ENCODE results near the gene PRAMEF18. TPM values are rescaled to one million over a fixed set of nuclear protein-coding genes. Genes with fewer than 3 reads are reported as not detected.
"Not testable (repeated sequence)": the region's sequence is repeated elsewhere in the genome, so short reads cannot be mapped to it uniquely, and the experiment has no call there.

PRAMEF18 gene
- total RNA-seq, 4 donors from 2014 or later: not detected

- not testable (repeated sequence) for H3K36me3 ChIP-seq, H3K4me3 ChIP-seq, H3K9me3 ChIP-seq, ATAC-seq, H3K27ac ChIP-seq, H3K4me1 ChIP-seq
- WGBS, 2 donors (ENCODE audit: low coverage in 1 of 2): 71 to 87% methylated on average over 5 of the region's 5 CpGs
- peaks cover 25% of the 10 kb centered on the region for H3K27me3 ChIP-seq
Observed at GRCh38 chr1:13230096-13230495, 4.1 kb upstream of the PRAMEF18 start.

- WGBS, 2 donors (ENCODE audit: low coverage in 1 of 2): 66% methylated on average over 5 to 7 of the region's 7 CpGs
- H3K36me3 ChIP-seq: no peaks in the 10 kb centered on the region
- no peaks in the 10 kb centered on the region for H3K9me3 ChIP-seq
- no peak for ATAC-seq
- H3K4me3 ChIP-seq: no peak overlapping the region
- peak in 1 of 4 experiments; percentile 19 for TF ChIP-seq CTCF (IDR thresholded peaks at IDR 0.05)
- TF ChIP-seq EP300 (IDR thresholded peaks at IDR 0.05): no peak
- H3K27ac ChIP-seq: no peak overlapping the region
- H3K4me1 ChIP-seq: no peaks in the 10 kb centered on the region
- H3K27me3 ChIP-seq: peaks cover 30% of the 10 kb centered on the region
Observed at GRCh38 chr1:13228343-13228781, 2.4 kb upstream of the PRAMEF18 start.

- not testable (repeated sequence) for H3K4me1 ChIP-seq, H3K4me3 ChIP-seq, H3K27ac ChIP-seq, ATAC-seq, H3K9me3 ChIP-seq, H3K36me3 ChIP-seq
- 84 to 86% methylated on average over 8 of the region's 8 CpGs for WGBS, 2 donors (ENCODE audit: low coverage in 1 of 2)
- H3K27me3 ChIP-seq: peaks cover 30% of the 10 kb centered on the region
Observed at GRCh38 chr1:13227271-13228055, 1.5 kb upstream of the PRAMEF18 start.

GRCh38 chr1:13224480-13225060 is 1.4 kb downstream of the PRAMEF18 start:
- H3K27ac ChIP-seq: no peak overlapping the region
- no peak overlapping the region for H3K4me3 ChIP-seq
- H3K9me3 ChIP-seq: no peaks in the 10 kb centered on the region
- peaks cover 18% of the 10 kb centered on the region for H3K27me3 ChIP-seq
- TF ChIP-seq CTCF (IDR thresholded peaks at IDR 0.05): no peak
- TF ChIP-seq POLR2AphosphoS5 (IDR thresholded peaks at IDR 0.05): no peak
- TF ChIP-seq POLR2A (IDR thresholded peaks at IDR 0.05): no peak
- TF ChIP-seq EP300 (IDR thresholded peaks at IDR 0.05): no peak
- no peaks in the 10 kb centered on the region for H3K36me3 ChIP-seq
- no peaks in the 10 kb centered on the region for H3K4me1 ChIP-seq
- WGBS, 2 donors (ENCODE audit: low coverage in 1 of 2): 64 to 81% methylated on average over 5 of the region's 5 CpGs
- ATAC-seq: no peak

GRCh38 chr1:13222788-13223187 is 3.2 kb downstream of the PRAMEF18 start:
- H3K9me3 ChIP-seq, ATAC-seq, H3K27ac ChIP-seq, H3K36me3 ChIP-seq, H3K4me3 ChIP-seq, H3K4me1 ChIP-seq: not testable (repeated sequence)
- no CpG with 5 or more reads among the region's 4 CpGs for WGBS, 2 donors (ENCODE audit: low coverage in 1 of 2)
- H3K27me3 ChIP-seq: peaks cover 17% of the 10 kb centered on the region

GRCh38 chr1:13219203-13219602 is 6.8 kb downstream of the PRAMEF18 start:
- not testable (repeated sequence) for H3K9me3 ChIP-seq, H3K27me3 ChIP-seq, ATAC-seq, H3K4me3 ChIP-seq, H3K4me1 ChIP-seq, H3K27ac ChIP-seq, H3K36me3 ChIP-seq
- WGBS, 2 donors (ENCODE audit: low coverage in 1 of 2): no CpG with 5 or more reads among the region's 3 CpGs

- H3K9me3 ChIP-seq, H3K27me3 ChIP-seq, H3K36me3 ChIP-seq, H3K4me1 ChIP-seq, ATAC-seq, H3K27ac ChIP-seq, H3K4me3 ChIP-seq: not testable (repeated sequence)
- no CpG with 5 or more reads among the region's 7 CpGs for WGBS, 2 donors (ENCODE audit: low coverage in 1 of 2)
Observed at GRCh38 chr1:13216619-13217018, 9.3 kb downstream of the PRAMEF18 start.

GRCh38 chr1:13208712-13209111 is 17.2 kb downstream of the PRAMEF18 start:
- WGBS, 2 donors (ENCODE audit: low coverage in 1 of 2): no CpG with 5 or more reads among the region's 9 CpGs
- not testable (repeated sequence) for H3K27ac ChIP-seq, H3K9me3 ChIP-seq, ATAC-seq, H3K4me1 ChIP-seq, H3K4me3 ChIP-seq, H3K27me3 ChIP-seq, H3K36me3 ChIP-seq

- not testable (repeated sequence) for H3K9me3 ChIP-seq, H3K36me3 ChIP-seq, H3K27ac ChIP-seq, ATAC-seq, H3K4me1 ChIP-seq, H3K4me3 ChIP-seq, H3K27me3 ChIP-seq
- no CpG with 5 or more reads among the region's 5 CpGs for WGBS, 2 donors (ENCODE audit: low coverage in 1 of 2)
Observed at GRCh38 chr1:13201309-13201708, 24.6 kb downstream of the PRAMEF18 start, which contains the start of gene PRAMEF13. PRAMEF13 (minus strand) TSS chr1:13201409; CDS start chr1:13199589, 1,820 bp downstream.
